ENCODE results near the gene HRCT1. TPM values are rescaled to one million over a fixed set of nuclear protein-coding genes. Genes with fewer than 3 reads are reported as not detected.

HRCT1 gene
- total RNA-seq, 1 donor from 2014 or later: 6.2 TPM

DNA sequence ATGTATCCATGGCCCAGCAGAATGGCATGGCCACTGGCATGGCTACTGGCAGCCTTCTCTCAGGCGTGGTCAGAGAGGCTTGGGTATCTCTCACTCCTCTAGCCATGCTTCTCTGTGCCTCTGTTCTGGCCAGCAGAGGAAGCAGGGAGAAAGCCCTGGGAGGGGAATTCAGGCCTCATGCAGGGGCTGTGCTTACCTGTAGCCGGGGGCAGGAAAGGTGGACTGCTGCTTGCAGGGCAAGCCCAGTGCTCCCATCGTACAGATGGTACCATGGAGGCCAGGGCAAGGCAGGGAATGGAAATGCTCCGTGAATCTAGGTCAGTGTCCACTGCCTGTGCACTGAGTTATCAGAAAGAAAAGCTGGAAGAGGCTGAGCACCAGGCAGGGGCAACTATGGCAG, 38.5 kb upstream of the HRCT1 start:
- no peak for DNase-seq
- intact Hi-C loops (cut with micrococcal nuclease): no loop called here
- peaks cover 22% of the 10 kb centered on the region for H3K4me1 ChIP-seq
- H3K27me3 ChIP-seq (ENCODE audit: low read depth): peaks cover 19% of the 10 kb centered on the region
- TF ChIP-seq, protein P1, sequence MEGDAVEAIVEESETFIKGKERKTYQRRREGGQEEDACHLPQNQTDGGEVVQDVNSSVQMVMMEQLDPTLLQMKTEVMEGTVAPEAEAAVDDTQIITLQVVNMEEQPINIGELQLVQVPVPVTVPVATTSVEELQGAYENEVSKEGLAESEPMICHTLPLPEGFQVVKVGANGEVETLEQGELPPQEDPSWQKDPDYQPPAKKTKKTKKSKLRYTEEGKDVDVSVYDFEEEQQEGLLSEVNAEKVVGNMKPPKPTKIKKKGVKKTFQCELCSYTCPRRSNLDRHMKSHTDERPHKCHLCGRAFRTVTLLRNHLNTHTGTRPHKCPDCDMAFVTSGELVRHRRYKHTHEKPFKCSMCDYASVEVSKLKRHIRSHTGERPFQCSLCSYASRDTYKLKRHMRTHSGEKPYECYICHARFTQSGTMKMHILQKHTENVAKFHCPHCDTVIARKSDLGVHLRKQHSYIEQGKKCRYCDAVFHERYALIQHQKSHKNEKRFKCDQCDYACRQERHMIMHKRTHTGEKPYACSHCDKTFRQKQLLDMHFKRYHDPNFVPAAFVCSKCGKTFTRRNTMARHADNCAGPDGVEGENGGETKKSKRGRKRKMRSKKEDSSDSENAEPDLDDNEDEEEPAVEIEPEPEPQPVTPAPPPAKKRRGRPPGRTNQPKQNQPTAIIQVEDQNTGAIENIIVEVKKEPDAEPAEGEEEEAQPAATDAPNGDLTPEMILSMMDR (IDR thresholded peaks at IDR 0.05; ENCODE audit: borderline replicate concordance): no peak
- H3K9me3 ChIP-seq (replicated peaks): no peaks in the 10 kb centered on the region
- no peak overlapping the region for H3K27ac ChIP-seq (replicated peaks)
- H3K4me3 ChIP-seq: no peak overlapping the region
- H3K36me3 ChIP-seq: no peaks in the 10 kb centered on the region

DNA sequence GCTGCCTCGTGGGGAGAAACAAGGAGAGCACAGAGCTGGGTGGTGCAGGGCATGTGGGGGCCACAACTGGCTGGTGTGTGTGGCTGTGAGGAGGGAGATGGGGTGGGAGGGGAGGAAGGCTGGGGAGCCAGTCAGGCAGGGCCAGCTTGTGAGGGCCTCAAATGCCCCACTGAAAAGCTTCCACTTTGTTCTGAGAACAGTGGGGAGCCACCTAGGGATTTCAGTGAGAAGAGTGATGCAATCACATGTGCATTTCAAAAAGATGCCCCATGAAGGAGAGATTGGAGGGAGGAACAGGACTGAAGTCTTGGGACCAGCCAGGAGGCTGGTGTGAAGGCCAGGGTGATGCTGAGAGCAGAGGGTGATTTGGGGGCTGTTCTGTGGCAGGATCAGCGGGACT, 37.1 kb upstream of the HRCT1 start:
- H3K4me3 ChIP-seq: no peak overlapping the region
- peaks cover 11% of the 10 kb centered on the region for H3K4me1 ChIP-seq
- no peaks in the 10 kb centered on the region for H3K9me3 ChIP-seq (replicated peaks)
- TF ChIP-seq, protein P1 (IDR thresholded peaks at IDR 0.05; ENCODE audit: borderline replicate concordance): no peak
- no peaks in the 10 kb centered on the region for H3K36me3 ChIP-seq
- no peak for DNase-seq
- intact Hi-C loops (cut with micrococcal nuclease): no loop called here
- peaks cover 19% of the 10 kb centered on the region for H3K27me3 ChIP-seq (ENCODE audit: low read depth)
- H3K27ac ChIP-seq (replicated peaks): no peak overlapping the region

DNA sequence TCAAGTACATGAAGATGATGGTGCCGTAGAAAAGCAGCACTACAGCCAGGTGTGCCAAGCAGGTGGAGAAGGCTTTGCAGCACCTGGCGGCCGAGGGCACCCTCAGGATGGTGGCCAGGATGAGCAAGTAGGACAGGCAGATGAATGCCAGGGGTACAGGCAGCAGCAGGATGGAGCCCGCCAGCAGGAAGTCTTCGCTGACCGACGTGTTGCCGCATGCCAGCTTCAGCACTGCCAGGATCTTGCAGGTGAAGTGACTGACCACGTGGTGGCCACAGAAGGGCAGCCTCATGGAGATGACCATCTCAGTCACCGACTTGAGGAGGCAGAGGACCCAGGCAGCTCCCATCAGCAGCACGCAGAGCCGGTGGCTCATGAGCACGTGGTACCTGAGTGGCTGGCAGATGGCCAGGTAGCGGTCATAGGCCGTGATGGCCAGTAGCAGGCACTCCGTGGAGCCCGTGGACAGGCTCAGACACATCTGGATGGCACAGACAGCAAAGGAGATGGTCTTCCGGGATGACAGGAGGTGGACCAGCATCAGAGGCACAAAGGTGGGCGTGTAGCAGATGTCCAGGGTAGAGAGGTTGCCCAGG, 36.3 kb upstream of the HRCT1 start:
- Histone ChIP-seq H3K27me3 (ENCODE audit: low read depth) (peaks cover 19% of the 10 kb centered on the region), H3K9me3 (replicated peaks) (no peaks in the 10 kb centered on the region), H3K36me3 (no peaks in the 10 kb centered on the region), H3K4me1 (peaks cover 3% of the 10 kb centered on the region), H3K27ac (replicated peaks) (no peak overlapping the region), H3K4me3 (no peak overlapping the region)
- intact Hi-C loops (cut with micrococcal nuclease): no loop called here
- TF ChIP-seq, protein P1 (IDR thresholded peaks at IDR 0.05; ENCODE audit: borderline replicate concordance): no peak
- no peak for DNase-seq

DNA sequence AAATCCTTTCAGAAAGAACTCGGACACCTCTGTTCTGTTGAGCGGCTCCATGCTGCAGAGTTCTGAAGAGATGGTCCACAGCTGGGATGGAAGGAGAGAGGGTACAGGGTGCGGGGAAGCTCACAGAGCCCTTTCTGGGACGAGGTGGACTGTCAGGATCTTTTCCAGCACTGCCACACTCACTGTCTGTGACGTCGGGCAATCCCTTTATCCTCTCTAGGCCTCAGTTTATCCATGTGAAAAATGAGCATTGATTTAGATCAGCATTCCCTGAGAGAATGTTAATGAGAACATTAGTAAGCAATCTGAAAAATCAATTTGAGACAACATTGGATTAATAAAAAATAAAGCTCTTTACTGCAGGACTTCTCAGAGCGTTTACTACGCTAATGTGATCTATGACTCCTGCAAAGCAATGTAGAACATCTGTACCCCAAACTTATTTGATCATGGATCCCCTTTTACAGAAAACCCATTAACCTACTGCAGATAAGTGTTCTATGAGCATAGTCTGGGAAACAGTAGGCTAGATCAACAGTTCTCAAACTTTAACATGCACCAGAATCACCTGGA, 35.6 kb upstream of the HRCT1 start, which contains the start of gene OR13J1:
Gene OR13J1, minus strand, starts transcription at position 51 of the 573 bp plus-strand sequence. Its CDS starts 0 bp downstream, at position 51.
- H3K4me1 ChIP-seq: no peaks in the 10 kb centered on the region
- intact Hi-C loops (cut with micrococcal nuclease): no loop called here
- no peak within 1 kb of the TSS for H3K27ac ChIP-seq (replicated peaks)

DNA sequence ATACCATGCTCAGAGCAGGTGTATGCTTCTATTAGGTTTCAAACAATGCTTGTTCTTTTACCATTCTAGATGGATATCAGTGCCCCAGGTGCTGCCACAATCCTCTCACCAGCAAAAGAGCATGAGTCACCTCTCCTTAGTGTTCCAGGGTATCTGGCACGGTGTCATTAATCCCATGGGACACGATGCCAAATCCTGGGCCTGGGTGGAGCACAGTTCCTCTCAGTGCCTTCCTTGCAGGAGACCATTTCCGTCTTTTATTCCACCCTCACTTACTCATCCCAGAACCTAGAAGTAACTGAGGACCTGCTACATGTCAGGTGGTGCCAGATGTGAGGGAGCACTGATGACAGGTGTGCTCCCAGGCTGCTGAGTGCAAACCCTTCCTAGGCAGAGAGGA, 34.5 kb upstream of the HRCT1 start:
- intact Hi-C loops (cut with micrococcal nuclease): no loop called here
- TF ChIP-seq, protein P1 (IDR thresholded peaks at IDR 0.05; ENCODE audit: borderline replicate concordance): no peak
- peaks cover 19% of the 10 kb centered on the region for H3K27me3 ChIP-seq (ENCODE audit: low read depth)

More for the DNA sequence above, 35.6 kb upstream of the HRCT1 start, which contains the start of gene OR13J1:
- H3K4me3 ChIP-seq: no peak within 1 kb of the TSS
- peaks cover 19% of the 10 kb centered on the region for H3K27me3 ChIP-seq (ENCODE audit: low read depth)
- H3K36me3 ChIP-seq: no peaks in the 10 kb centered on the region
- TF ChIP-seq, protein P1 (IDR thresholded peaks at IDR 0.05; ENCODE audit: borderline replicate concordance): no peak
- no peak for DNase-seq
- no peaks in the 10 kb centered on the region for H3K9me3 ChIP-seq (replicated peaks)

More for the DNA sequence above, 34.5 kb upstream of the HRCT1 start:
- no peak overlapping the region for H3K27ac ChIP-seq (replicated peaks)
- no peak overlapping the region for H3K4me3 ChIP-seq
- no peak for DNase-seq
- peaks cover 6% of the 10 kb centered on the region for H3K9me3 ChIP-seq (replicated peaks)
- no peaks in the 10 kb centered on the region for H3K4me1 ChIP-seq
- H3K36me3 ChIP-seq: no peaks in the 10 kb centered on the region

Data from left ventricle myocardium inferior (tissue), 1 donor.